Osteoblast (primary cell): ENCODE data around the gene ARHGEF17. TPM values are rescaled to one million over a fixed set of nuclear protein-coding genes. Genes with fewer than 3 reads are reported as not detected.

Experiments
- DNase-seq: peaks from one replicate; pipeline ENCODE4 v3.0.0; 2011; ENCODE audit warnings: low spot score, mixed read lengths; ENCODE audit not compliant: insufficient read length; ENCODE audit errors: missing footprints
- H2AFZ ChIP-seq: 2 replicates; pipeline ENCODE4 v1.6.0; 2011; ENCODE audit warnings: mild to moderate bottlenecking, low read length
- H3K27ac ChIP-seq: 2 replicates; pipeline ENCODE4 v1.5.1; 2011; ENCODE audit warnings: mild to moderate bottlenecking, low read depth, low read length, moderate library complexity
- H3K27me3 ChIP-seq: 2 replicates; pipeline ENCODE4 v1.6.0; 2012; ENCODE audit warnings: mild to moderate bottlenecking, control low read depth, inconsistent platforms, low read length, moderate library complexity; ENCODE audit not compliant: insufficient read depth
- H3K36me3 ChIP-seq: 2 replicates; pipeline ENCODE4 v1.5.1; 2011; ENCODE audit warnings: mild to moderate bottlenecking, low read length, control low read depth, moderate library complexity; ENCODE audit not compliant: insufficient read depth
- H3K4me1 ChIP-seq: 2 replicates; pipeline ENCODE4 v1.5.1; 2011; ENCODE audit warnings: mild to moderate bottlenecking, low read length, control low read depth, moderate library complexity; ENCODE audit not compliant: insufficient read depth
- H3K4me2 ChIP-seq: 2 replicates; pipeline ENCODE4 v1.6.0; 2011; ENCODE audit warnings: mild to moderate bottlenecking, low read length; ENCODE audit not compliant: insufficient read depth
- H3K4me3 ChIP-seq: fragments of 200-600 bp; sonication (generic); 3 replicates; pipeline ENCODE4 v1.5.1; 2012; ENCODE audit warnings: mild to moderate bottlenecking, low read length, inconsistent platforms; ENCODE audit not compliant: insufficient read depth
- H3K79me2 ChIP-seq: 2 replicates; pipeline ENCODE4 v1.6.0; 2012; ENCODE audit warnings: mild to moderate bottlenecking, low read length, control low read depth, inconsistent platforms; ENCODE audit not compliant: insufficient read depth
- H3K9me3 ChIP-seq: 2 replicates; pipeline ENCODE4 v1.5.1; 2011; ENCODE audit warnings: low read depth, low read length, control low read depth
- H4K20me1 ChIP-seq: 2 replicates; pipeline ENCODE4 v1.6.0; 2012; ENCODE audit warnings: mild to moderate bottlenecking, low read length, control low read depth; ENCODE audit not compliant: insufficient read depth
- total RNA-seq: library from RNA; depleted of rRNA; stranded (reverse); fragments of >200 nt; gene quantifications from 2 replicates; pipeline ENCODE4 v1.2.3, GENCODE V29; 2012
- TF ChIP-seq, protein P1 (sequence below): IDR thresholded peaks from 2 replicates; pipeline ENCODE4 v1.5.1; 2011; ENCODE audit warnings: mild to moderate bottlenecking, low read depth, low read length, moderate library complexity; ENCODE audit errors: extremely low read depth

The ARHGEF17 gene
- total RNA-seq, 1 donor: 67.0 TPM

DNA sequence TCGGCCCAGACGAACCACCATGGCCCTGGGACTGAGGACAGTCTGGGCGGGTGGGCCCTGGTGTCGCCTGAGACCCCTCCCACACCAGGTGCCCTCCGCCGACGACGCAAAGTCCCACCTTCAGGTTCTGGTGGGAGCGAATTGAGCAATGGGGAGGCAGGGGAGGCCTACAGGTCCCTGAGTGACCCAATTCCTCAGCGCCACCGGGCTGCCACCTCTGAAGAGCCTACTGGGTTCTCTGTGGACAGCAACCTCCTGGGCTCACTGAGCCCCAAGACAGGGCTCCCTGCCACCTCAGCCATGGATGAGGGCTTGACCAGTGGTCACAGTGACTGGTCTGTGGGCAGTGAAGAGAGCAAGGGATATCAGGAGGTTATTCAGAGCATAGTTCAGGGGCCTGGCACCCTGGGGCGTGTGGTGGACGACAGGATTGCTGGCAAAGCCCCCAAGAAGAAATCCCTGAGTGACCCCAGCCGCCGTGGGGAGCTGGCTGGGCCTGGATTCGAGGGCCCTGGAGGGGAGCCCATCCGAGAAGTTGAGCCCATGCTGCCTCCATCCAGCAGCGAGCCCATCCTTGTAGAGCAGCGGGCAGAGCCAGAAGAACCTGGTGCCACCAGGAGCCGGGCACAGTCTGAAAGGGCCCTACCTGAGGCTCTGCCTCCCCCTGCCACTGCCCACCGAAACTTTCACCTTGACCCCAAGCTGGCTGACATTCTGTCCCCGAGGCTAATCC is 2.8 kb downstream of the ARHGEF17 start:
- Histone ChIP-seq H4K20me1 (peaks cover 63% of the 10 kb centered on the region), H3K4me1 (peaks cover 72% of the 10 kb centered on the region), H3K4me3 (peak overlapping the region; percentile 89), H2AFZ (no peak overlapping the region), H3K27me3 (no peaks in the 10 kb centered on the region), H3K36me3 (peaks cover 18% of the 10 kb centered on the region), H3K79me2 (peaks cover 66% of the 10 kb centered on the region), H3K9me3 (no peaks in the 10 kb centered on the region), H3K4me2 (peak overlapping the region; percentile 90), H3K27ac (peak overlapping the region; percentile 98)
- no peak for DNase-seq
- TF ChIP-seq, protein P1, sequence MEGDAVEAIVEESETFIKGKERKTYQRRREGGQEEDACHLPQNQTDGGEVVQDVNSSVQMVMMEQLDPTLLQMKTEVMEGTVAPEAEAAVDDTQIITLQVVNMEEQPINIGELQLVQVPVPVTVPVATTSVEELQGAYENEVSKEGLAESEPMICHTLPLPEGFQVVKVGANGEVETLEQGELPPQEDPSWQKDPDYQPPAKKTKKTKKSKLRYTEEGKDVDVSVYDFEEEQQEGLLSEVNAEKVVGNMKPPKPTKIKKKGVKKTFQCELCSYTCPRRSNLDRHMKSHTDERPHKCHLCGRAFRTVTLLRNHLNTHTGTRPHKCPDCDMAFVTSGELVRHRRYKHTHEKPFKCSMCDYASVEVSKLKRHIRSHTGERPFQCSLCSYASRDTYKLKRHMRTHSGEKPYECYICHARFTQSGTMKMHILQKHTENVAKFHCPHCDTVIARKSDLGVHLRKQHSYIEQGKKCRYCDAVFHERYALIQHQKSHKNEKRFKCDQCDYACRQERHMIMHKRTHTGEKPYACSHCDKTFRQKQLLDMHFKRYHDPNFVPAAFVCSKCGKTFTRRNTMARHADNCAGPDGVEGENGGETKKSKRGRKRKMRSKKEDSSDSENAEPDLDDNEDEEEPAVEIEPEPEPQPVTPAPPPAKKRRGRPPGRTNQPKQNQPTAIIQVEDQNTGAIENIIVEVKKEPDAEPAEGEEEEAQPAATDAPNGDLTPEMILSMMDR: no peak

DNA sequence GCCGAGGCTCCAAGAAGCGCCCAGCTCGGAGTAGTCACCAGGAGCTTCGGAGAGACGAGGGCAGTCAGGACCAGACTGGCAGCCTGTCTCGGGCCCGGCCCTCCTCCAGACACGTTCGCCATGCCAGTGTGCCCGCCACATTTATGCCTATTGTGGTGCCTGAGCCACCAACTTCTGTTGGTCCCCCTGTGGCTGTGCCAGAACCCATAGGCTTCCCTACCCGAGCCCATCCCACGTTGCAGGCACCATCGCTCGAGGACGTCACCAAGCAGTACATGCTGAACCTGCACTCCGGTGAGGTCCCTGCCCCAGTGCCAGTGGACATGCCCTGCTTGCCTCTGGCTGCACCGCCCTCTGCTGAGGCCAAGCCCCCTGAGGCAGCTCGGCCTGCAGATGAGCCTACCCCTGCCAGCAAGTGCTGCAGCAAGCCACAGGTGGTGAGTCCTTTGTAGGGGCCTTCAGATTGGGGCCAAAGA is 3.4 kb downstream of the ARHGEF17 start:
- TF ChIP-seq, protein P1: no peak
- H3K4me2 ChIP-seq: peak overlapping the region; percentile 90
- H3K27me3 ChIP-seq: no peaks in the 10 kb centered on the region
- H2AFZ ChIP-seq: no peak overlapping the region
- no peaks in the 10 kb centered on the region for H3K9me3 ChIP-seq
- H3K79me2 ChIP-seq: peaks cover 73% of the 10 kb centered on the region
- H3K4me1 ChIP-seq: peaks cover 78% of the 10 kb centered on the region
- H4K20me1 ChIP-seq: peaks cover 69% of the 10 kb centered on the region
- peak overlapping the region; percentile 89 for H3K4me3 ChIP-seq
- DNase-seq: no peak
- H3K36me3 ChIP-seq: peaks cover 18% of the 10 kb centered on the region
- peak overlapping the region; percentile 98 for H3K27ac ChIP-seq

DNA sequence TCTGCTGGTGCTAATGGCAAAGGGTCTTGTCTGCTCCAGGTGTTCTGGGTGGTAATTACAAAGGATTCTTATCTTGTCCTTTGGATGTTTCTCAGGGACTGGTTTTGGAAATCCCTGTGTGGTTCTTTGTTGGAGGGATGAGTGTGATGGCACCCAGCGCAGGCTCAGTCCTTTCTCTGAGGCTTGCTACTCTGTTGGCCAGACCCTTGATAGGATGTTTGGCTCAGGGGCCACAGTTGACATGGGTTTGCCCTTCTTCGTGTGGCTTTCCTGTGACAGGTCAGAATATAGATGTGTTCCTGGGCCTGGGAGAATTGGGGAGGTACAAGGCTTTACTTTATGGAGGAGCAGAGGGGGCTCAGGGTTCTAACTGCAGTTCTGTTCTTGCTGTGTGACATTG is 4.0 kb downstream of the ARHGEF17 start:
- Histone ChIP-seq H3K9me3 (no peaks in the 10 kb centered on the region), H2AFZ (no peak overlapping the region), H3K79me2 (peaks cover 79% of the 10 kb centered on the region), H3K36me3 (peaks cover 23% of the 10 kb centered on the region), H3K4me2 (peak overlapping the region; percentile 90), H3K27ac (no peak overlapping the region), H3K4me3 (peak overlapping the region; percentile 89), H3K4me1 (peaks cover 78% of the 10 kb centered on the region), H3K27me3 (no peaks in the 10 kb centered on the region), H4K20me1 (peaks cover 75% of the 10 kb centered on the region)
- DNase-seq: no peak
- TF ChIP-seq, protein P1: no peak

DNA sequence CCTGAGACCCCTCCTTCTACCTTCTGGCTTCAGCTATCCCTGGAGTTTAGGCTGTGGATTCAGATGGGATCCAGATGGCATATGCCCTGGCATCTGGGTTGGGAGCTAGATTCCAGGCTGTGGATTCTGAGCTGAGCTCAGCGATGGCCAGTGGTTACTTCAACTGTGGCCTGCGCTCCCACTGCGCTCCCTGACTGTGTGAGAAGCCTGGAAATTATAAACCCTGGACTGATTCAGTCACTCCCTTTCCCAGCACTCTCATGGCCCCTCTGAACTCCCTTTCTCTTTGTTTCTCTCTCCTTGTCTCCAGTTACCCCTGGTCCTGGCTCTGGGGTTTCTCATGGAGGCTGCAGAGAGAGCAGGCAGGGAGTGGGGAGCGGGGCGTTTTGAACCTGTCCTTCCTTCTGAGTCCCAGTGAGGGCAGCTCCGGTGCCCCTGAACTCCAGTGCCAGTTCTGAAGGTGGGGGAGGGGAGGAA is 4.8 kb downstream of the ARHGEF17 start:
- TF ChIP-seq, protein P1: no peak
- peaks cover 84% of the 10 kb centered on the region for H3K4me1 ChIP-seq
- peak; percentile 94 for DNase-seq
- H2AFZ ChIP-seq: no peak overlapping the region
- H3K36me3 ChIP-seq: peaks cover 23% of the 10 kb centered on the region
- H3K4me2 ChIP-seq: peak overlapping the region; percentile 90
- H4K20me1 ChIP-seq: peaks cover 84% of the 10 kb centered on the region
- H3K27ac ChIP-seq: peak overlapping the region; percentile 75
- H3K9me3 ChIP-seq: no peaks in the 10 kb centered on the region
- no peaks in the 10 kb centered on the region for H3K27me3 ChIP-seq
- peaks cover 87% of the 10 kb centered on the region for H3K79me2 ChIP-seq
- H3K4me3 ChIP-seq: peak overlapping the region; percentile 89
